ENCODE results near the gene ECHDC1.

Gene ECHDC1

DNA sequence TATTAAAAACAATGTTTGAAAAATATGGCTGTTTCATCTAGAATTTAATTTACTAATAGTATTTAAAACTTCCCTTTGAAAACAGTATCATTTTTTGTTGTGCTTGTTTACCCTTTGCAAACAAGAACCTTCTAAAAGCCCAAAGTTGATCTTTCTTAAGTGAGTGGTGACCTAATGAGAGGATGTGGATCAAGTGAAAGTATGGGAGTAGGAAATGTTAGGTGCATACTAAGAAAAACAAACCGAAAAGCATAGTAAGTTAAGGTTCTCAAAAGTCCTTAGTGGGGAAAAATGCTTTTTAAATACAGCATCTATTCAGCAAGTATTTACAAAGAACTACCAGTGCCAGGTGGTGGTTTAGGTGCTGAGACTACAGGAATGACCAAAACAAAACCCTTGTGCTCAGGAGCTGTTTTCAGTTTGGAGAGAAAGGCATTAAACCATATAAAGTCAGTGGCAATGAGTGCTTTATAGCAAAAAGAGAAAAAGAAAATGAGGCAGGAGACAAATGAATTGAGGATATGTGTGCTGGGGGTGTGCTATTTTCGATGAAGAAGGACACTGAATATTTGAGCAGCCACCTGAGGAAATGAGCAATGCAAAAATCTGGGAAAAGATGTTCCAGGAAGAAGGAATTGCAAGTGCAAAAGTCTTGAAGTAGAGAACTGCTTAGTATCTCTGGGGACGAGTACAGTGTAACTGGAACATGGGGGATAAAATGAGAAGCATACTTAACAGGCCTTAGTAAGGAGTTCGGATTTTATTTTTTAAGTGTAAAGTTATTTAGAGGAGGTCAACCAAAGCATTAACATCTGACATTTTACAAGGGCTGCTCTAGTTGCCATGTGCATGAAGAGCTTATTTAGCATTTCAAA, 52.8 kb downstream of the ECHDC1 start:
- TF ChIP-seq, protein P1, sequence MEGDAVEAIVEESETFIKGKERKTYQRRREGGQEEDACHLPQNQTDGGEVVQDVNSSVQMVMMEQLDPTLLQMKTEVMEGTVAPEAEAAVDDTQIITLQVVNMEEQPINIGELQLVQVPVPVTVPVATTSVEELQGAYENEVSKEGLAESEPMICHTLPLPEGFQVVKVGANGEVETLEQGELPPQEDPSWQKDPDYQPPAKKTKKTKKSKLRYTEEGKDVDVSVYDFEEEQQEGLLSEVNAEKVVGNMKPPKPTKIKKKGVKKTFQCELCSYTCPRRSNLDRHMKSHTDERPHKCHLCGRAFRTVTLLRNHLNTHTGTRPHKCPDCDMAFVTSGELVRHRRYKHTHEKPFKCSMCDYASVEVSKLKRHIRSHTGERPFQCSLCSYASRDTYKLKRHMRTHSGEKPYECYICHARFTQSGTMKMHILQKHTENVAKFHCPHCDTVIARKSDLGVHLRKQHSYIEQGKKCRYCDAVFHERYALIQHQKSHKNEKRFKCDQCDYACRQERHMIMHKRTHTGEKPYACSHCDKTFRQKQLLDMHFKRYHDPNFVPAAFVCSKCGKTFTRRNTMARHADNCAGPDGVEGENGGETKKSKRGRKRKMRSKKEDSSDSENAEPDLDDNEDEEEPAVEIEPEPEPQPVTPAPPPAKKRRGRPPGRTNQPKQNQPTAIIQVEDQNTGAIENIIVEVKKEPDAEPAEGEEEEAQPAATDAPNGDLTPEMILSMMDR (IDR thresholded peaks at IDR 0.05; ENCODE audit: extremely low read depth, insufficient read depth, missing control alignments): no peak
- in situ Hi-C loops (cut with MboI; ENCODE audit: low pct_unique_long_range_greater_than_20kb, low sequenced_read_pairs, unreplicated experiment): loop anchor here (25.0 kb wide), 1 partner anchor 122 kb away; no protein-coding TSS in a partner anchor
- no peak for DNase-seq (ENCODE audit: low spot score)

DNA sequence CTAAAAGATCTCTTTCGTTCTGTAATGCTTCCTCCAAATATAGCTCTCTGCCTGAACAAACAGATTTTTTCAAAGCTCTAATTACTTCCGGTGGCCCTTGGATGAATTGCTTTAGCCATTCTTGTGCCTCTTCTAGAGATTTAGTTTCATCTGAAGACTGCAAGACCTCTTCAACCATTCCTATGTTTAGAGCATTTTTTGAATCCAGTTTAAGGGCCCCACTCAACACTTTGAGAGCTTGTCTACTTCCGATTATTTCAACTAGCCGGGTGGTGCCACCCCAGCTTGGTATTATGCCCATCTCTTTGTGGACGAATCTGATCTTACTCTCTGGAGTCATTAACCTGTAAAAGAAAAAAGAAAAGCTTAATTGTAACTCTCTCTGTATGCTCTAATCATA, 53.5 kb downstream of the ECHDC1 start:
- TF ChIP-seq, protein P1 (IDR thresholded peaks at IDR 0.05; ENCODE audit: extremely low read depth, insufficient read depth, missing control alignments): no peak
- DNase-seq (ENCODE audit: low spot score): no peak
- in situ Hi-C loops (cut with MboI; ENCODE audit: low pct_unique_long_range_greater_than_20kb, low sequenced_read_pairs, unreplicated experiment): loop anchor here (25.0 kb wide), 1 partner anchor 122 kb away; no protein-coding TSS in a partner anchor

- TF ChIP-seq, protein P1 (IDR thresholded peaks at IDR 0.05; ENCODE audit: extremely low read depth, insufficient read depth, missing control alignments): no peak
- in situ Hi-C loops (cut with MboI; ENCODE audit: low pct_unique_long_range_greater_than_20kb, low sequenced_read_pairs, unreplicated experiment): loop anchor here (25.0 kb wide), 1 partner anchor 124 kb away; no protein-coding TSS in a partner anchor
- no peak for DNase-seq (ENCODE audit: low spot score)
These were observed 54.7 kb downstream of the ECHDC1 start for GRCh38 chr6:127288705-127289104.

DNA sequence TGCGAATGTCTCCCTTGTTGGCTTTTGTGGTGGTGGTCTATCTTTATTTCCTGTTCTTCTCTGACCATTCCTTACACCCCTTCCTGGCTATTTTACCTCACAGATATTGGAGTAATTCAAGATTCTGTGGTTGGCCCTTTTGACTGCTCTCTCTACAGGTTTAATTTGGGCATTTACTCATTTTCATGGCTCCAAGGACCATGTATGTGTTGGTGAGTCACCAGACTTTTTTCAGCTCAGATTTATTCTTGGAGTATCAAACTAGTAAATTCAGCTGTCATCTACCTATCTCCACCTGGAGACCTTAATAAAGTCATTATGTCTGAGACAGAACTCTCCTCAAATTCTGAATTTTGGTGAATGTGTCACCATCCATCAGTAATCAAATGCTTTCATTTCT, 61.2 kb downstream of the ECHDC1 start:
- in situ Hi-C loops (cut with MboI; ENCODE audit: low pct_unique_long_range_greater_than_20kb, low sequenced_read_pairs, unreplicated experiment): loop anchor here (25.0 kb wide), 1 partner anchor 130 kb away; no protein-coding TSS in a partner anchor
- no peak for DNase-seq (ENCODE audit: low spot score)
- TF ChIP-seq, protein P1 (IDR thresholded peaks at IDR 0.05; ENCODE audit: extremely low read depth, insufficient read depth, missing control alignments): no peak

- DNase-seq (ENCODE audit: low spot score): no peak
- TF ChIP-seq, protein P1 (IDR thresholded peaks at IDR 0.05; ENCODE audit: extremely low read depth, insufficient read depth, missing control alignments): no peak
- in situ Hi-C loops (cut with MboI; ENCODE audit: low pct_unique_long_range_greater_than_20kb, low sequenced_read_pairs, unreplicated experiment): loop anchor here (25.0 kb wide), 1 partner anchor 132 kb away; no protein-coding TSS in a partner anchor
These were observed 63.6 kb downstream of the ECHDC1 start for GRCh38 chr6:127279815-127280214.

- TF ChIP-seq, protein P1 (IDR thresholded peaks at IDR 0.05; ENCODE audit: extremely low read depth, insufficient read depth, missing control alignments): no peak
- in situ Hi-C loops (cut with MboI; ENCODE audit: low pct_unique_long_range_greater_than_20kb, low sequenced_read_pairs, unreplicated experiment): loop anchor here (25.0 kb wide), 1 partner anchor 134 kb away; no protein-coding TSS in a partner anchor
- DNase-seq (ENCODE audit: low spot score): no peak
These were observed 65.2 kb downstream of the ECHDC1 start for GRCh38 chr6:127277878-127278843.

Data from GM13977 (cell line).